B cell (primary cell): ENCODE data around the gene CFAP61. TPM values are rescaled to one million over a fixed set of nuclear protein-coding genes. Genes with fewer than 3 reads are reported as not detected.

ENCODE experiments used
- ATAC-seq: fragments of 200-7000 bp; cut with Tn5 transposase; one replicate; pipeline ENCODE4 v1.10.0; 2021; ENCODE audit warnings: low read depth, mild to moderate bottlenecking, moderate number of reproducible peaks, moderate library complexity
- CTCF ChIA-PET: fragments of 350-600 bp; sonication (Branson Sonifier 250); formaldehyde crosslinking; loops from one replicate; lab custom pipeline; 2021; ENCODE audit warnings: antibody characterized with exemption, inconsistent platforms; lab: Charles Lee
- POLR2A ChIA-PET: fragments of 350-600 bp; sonication (Branson Sonifier 250); formaldehyde crosslinking; loops from one replicate; lab custom pipeline; 2021; ENCODE audit warnings: antibody characterized with exemption; lab: Charles Lee
- DNase-seq: peaks from one replicate; pipeline ENCODE4 v3.0.0; 2013
- H2AFZ ChIP-seq: 2 replicates; pipeline ENCODE4 v1.6.1; 2012; ENCODE audit warnings: mild to moderate bottlenecking, low read depth, low read length; ENCODE audit not compliant: insufficient read depth, poor library complexity, severe bottlenecking
- H3K27ac ChIP-seq, 2 donors: 1 replicate in 1 of 2; 2 replicates in 1 of 2; pipeline ENCODE4 v1.5.1; 2012 to 2013; ENCODE audit warnings: low read length in 2 of 2, mild to moderate bottlenecking in 2 of 2, moderate library complexity in 1 of 2
- H3K27me3 ChIP-seq, 4 experiments: fragments of 200-600 bp in 1 of 4; sonication (generic) in 1 of 4; replicated peaks in 1 of 4; 1 replicate in 2 of 4; 2 replicates in 2 of 4; pipeline versions ENCODE4 v1.6.1 to v1.7.0; 2013 to 2016; ENCODE audit warnings: low read length in 3 of 4, mild to moderate bottlenecking in 2 of 4, mixed read lengths in 1 of 4, moderate library complexity in 1 of 4; ENCODE audit not compliant: insufficient read depth in 4 of 4, control insufficient read depth in 3 of 4; ENCODE audit errors: control extremely low read depth in 1 of 4
- H3K36me3 ChIP-seq, 2 experiments: replicated peaks in 1 of 2; 1 replicate in 1 of 2; 2 replicates in 1 of 2; pipeline versions ENCODE4 v1.6.1 to v1.7.1; 2013; ENCODE audit warnings: low read length in 1 of 2; ENCODE audit not compliant: insufficient read depth in 2 of 2, control insufficient read depth in 1 of 2; ENCODE audit errors: control extremely low read depth in 1 of 2, extremely low read depth in 1 of 2
- H3K4me1 ChIP-seq, 2 donors: fragments of 200-600 bp in 1 of 2; sonication (generic) in 1 of 2; 1 replicate in 1 of 2; 2 replicates in 1 of 2; pipeline versions ENCODE4 v1.5.1 to v1.6.1; 2013 to 2017; ENCODE audit warnings: low read length in 2 of 2; ENCODE audit not compliant: control insufficient read depth in 2 of 2, insufficient read depth in 2 of 2
- H3K4me2 ChIP-seq: replicated peaks from 2 replicates; pipeline ENCODE3; 2012; ENCODE audit warnings: mild to moderate bottlenecking, low read depth, low read length; ENCODE audit not compliant: poor library complexity, severe bottlenecking
- H3K4me3 ChIP-seq, 5 experiments: fragments of 200-600 bp in 1 of 5; sonication (generic) in 1 of 5; 1 replicate in 3 of 5; 2 replicates in 2 of 5; pipeline versions ENCODE4 v1.5.1 to v1.7.0; 2011 to 2016; ENCODE audit warnings: low read length in 4 of 5, mild to moderate bottlenecking in 4 of 5, low read depth in 2 of 5, control low read depth in 1 of 5, moderate library complexity in 1 of 5; ENCODE audit not compliant: insufficient read depth in 1 of 5; ENCODE audit errors: control extremely low read depth in 1 of 5, extremely low read depth in 1 of 5
- H3K79me2 ChIP-seq: fragments of 200-600 bp; sonication (generic); one replicate; pipeline ENCODE4 v1.6.0; 2016; ENCODE audit warnings: low read length; ENCODE audit not compliant: control insufficient read depth, insufficient read depth
- H3K9ac ChIP-seq: fragments of 200-600 bp; sonication (generic); 2 replicates; pipeline ENCODE4 v1.6.1; 2017; ENCODE audit warnings: mild to moderate bottlenecking, low read length, moderate library complexity
- H3K9me3 ChIP-seq, 3 donors: one replicate each; pipeline versions ENCODE4 v1.6.1 to v1.7.1; 2013; ENCODE audit warnings: low read length in 2 of 3; ENCODE audit not compliant: control insufficient read depth in 2 of 3, insufficient read depth in 1 of 3; ENCODE audit errors: control extremely low read depth in 1 of 3
- H4K20me1 ChIP-seq: 2 replicates; pipeline ENCODE4 v1.6.0; 2012; ENCODE audit warnings: mild to moderate bottlenecking, low read length; ENCODE audit not compliant: insufficient read depth, control insufficient read depth, poor library complexity, severe bottlenecking
- H3K27ac Mint-ChIP-seq: one replicate; pipeline ENCODE4 v1.8.0; 2021; ENCODE audit warnings: mixed read lengths
- H3K27me3 Mint-ChIP-seq: one replicate; pipeline ENCODE4 v1.8.0; 2021; ENCODE audit warnings: mixed read lengths
- H3K4me1 Mint-ChIP-seq: one replicate; pipeline ENCODE4 v1.8.0; 2021; ENCODE audit warnings: mixed read lengths
- H3K4me3 Mint-ChIP-seq: one replicate; pipeline ENCODE4 v1.8.0; 2021; ENCODE audit warnings: mixed read lengths
- H3K9me3 Mint-ChIP-seq: one replicate; pipeline ENCODE4 v1.8.0; 2022; ENCODE audit warnings: mixed read lengths; ENCODE audit not compliant: insufficient read depth
- CTCF ChIP-seq: fragments of 200-600 bp; IDR thresholded peaks from one replicate; pipeline ENCODE4 v1.8.0; 2022; ENCODE audit warnings: antibody characterized with exemption, mild to moderate bottlenecking
- EZH2 ChIP-seq: IDR thresholded peaks from 2 replicates; pipeline ENCODE4 v1.6.1; 2012; ENCODE audit warnings: borderline replicate concordance, low read depth, mild to moderate bottlenecking, moderate library complexity, low read length; ENCODE audit not compliant: insufficient read depth, poor library complexity, severe bottlenecking
- WGBS: methylation state at CpG from one replicate; pipeline ENCODE4 v1.1.5; 2013; ENCODE audit warnings: missing lambda C conversion rate; ENCODE audit not compliant: insufficient coverage; 5-methylcytosine and 5-hydroxymethylcytosine counted together
- intact Hi-C: fragments of 100-400 bp; cut with micrococcal nuclease; formaldehyde crosslinking; loops from one replicate; pipeline ENCODE4 v1.10.0; 2022
- polyA plus RNA-seq: library from polyadenylated mRNA; depleted of rRNA; stranded (reverse); fragments of >200 nt; gene quantifications from 2 replicates; pipeline ENCODE4 v1.2.3, GENCODE V29; 2012
- total RNA-seq, 2 donors: library from RNA; stranded (reverse); fragments of 120-200 nt in 1 of 2; gene quantifications; 1 replicate in 1 of 2; 2 replicates in 1 of 2; pipeline versions ENCODE4 v1.2.3 to v1.2.4, GENCODE V29; 2013 to 2022

CFAP61 gene
- total and polyA plus RNA-seq, 2 donors (not counting 1 experiment from before 2014, with no cell fraction given) = not detected

GRCh38 chr20:20143165-20143564 is 90.8 kb downstream of the CFAP61 start:
- Mint-ChIP-seq H3K4me3 (no peak overlapping the region), H3K4me1 (no peaks in the 10 kb centered on the region), H3K27ac (no peak overlapping the region), H3K9me3 (peaks cover 3% of the 10 kb centered on the region), H3K27me3 (peaks cover 16% of the 10 kb centered on the region)
- POLR2A ChIA-PET = no interaction called here
- Histone ChIP-seq H3K4me1 (no peaks in the 10 kb centered on the region), H3K9ac (no peak overlapping the region), H3K9me3 (peaks cover 0 to 12% (median 1%) of the 10 kb centered on the region in 3 donors), H3K36me3 (no peaks in the 10 kb centered on the region), H3K27me3 (peaks cover 0 to 6% (median 3%) of the 10 kb centered on the region in 4 experiments), H2AFZ (no peak overlapping the region), H3K4me2 (no peak overlapping the region), H3K79me2 (no peaks in the 10 kb centered on the region), H4K20me1 (no peaks in the 10 kb centered on the region), H3K27ac (no peak overlapping the region), H3K4me3 (no peak overlapping the region)
- DNase-seq (no peak), ATAC-seq (no peak)
- no peak for TF ChIP-seq CTCF
- TF ChIP-seq EZH2 = no peak
- CTCF ChIA-PET = no interaction called here
- 100% methylated on average over 1 of the region's 2 CpGs for WGBS
- intact Hi-C loops = no loop called here

GRCh38 chr20:20143646-20144045 is 91.3 kb downstream of the CFAP61 start:
- 80% methylated on average over 2 of the region's 2 CpGs for WGBS
- intact Hi-C loops = no loop called here
- no peaks in the 10 kb centered on the region for H3K36me3 ChIP-seq
- H3K27ac ChIP-seq = no peak overlapping the region
- ChIA-PET CTCF (no interaction called here), POLR2A (no interaction called here)
- TF ChIP-seq CTCF (no peak), EZH2 (no peak)
- H3K4me3 ChIP-seq = no peak overlapping the region
- H3K4me2 ChIP-seq = no peak overlapping the region
- H3K4me1 ChIP-seq = no peaks in the 10 kb centered on the region
- no peak overlapping the region for H2AFZ ChIP-seq
- no peaks in the 10 kb centered on the region for H3K79me2 ChIP-seq
- H3K4me1 Mint-ChIP-seq = no peaks in the 10 kb centered on the region
- H3K9ac ChIP-seq = no peak overlapping the region
- H3K27me3 Mint-ChIP-seq = peaks cover 19% of the 10 kb centered on the region
- H3K27ac Mint-ChIP-seq = no peak overlapping the region
- DNase-seq (no peak), ATAC-seq (no peak)
- H3K4me3 Mint-ChIP-seq = no peak overlapping the region
- H3K9me3 ChIP-seq = peaks cover 0 to 10% (median 1%) of the 10 kb centered on the region in 3 donors
- peaks cover 0 to 6% (median 3%) of the 10 kb centered on the region in 4 experiments for H3K27me3 ChIP-seq
- peaks cover 3% of the 10 kb centered on the region for H3K9me3 Mint-ChIP-seq
- no peaks in the 10 kb centered on the region for H4K20me1 ChIP-seq
